ENCODE results near the gene TMEM168. TPM values are rescaled to one million over a fixed set of nuclear protein-coding genes. Genes with fewer than 3 reads are reported as not detected.

The TMEM168 gene
- total and polyA plus RNA-seq, 2 experiments from 2014 or later, result 5.2 to 14.8 TPM

- TF ChIP-seq EZH2 (IDR thresholded peaks at IDR 0.05; ENCODE audit: low read depth, unreplicated experiment), result no peak
- TF ChIP-seq ZNF331 (CRISPR knock-in tag; IDR thresholded peaks at IDR 0.05; ENCODE audit: low read depth), result no peak
- TF ChIP-seq STAT1 (IDR thresholded peaks at IDR 0.05; ENCODE audit: unreplicated experiment), result no peak
- TF ChIP-seq, protein P1, sequence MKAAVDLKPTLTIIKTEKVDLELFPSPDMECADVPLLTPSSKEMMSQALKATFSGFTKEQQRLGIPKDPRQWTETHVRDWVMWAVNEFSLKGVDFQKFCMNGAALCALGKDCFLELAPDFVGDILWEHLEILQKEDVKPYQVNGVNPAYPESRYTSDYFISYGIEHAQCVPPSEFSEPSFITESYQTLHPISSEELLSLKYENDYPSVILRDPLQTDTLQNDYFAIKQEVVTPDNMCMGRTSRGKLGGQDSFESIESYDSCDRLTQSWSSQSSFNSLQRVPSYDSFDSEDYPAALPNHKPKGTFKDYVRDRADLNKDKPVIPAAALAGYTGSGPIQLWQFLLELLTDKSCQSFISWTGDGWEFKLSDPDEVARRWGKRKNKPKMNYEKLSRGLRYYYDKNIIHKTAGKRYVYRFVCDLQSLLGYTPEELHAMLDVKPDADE (IDR thresholded peaks at IDR 0.05), result no peak
- no peak for TF ChIP-seq ZNF114 (CRISPR knock-in tag; IDR thresholded peaks at IDR 0.05)
- no peak for TF ChIP-seq CREB1 (CRISPR knock-in tag; IDR thresholded peaks at IDR 0.05; ENCODE audit: low read depth)
These were observed 758 bp downstream of the TMEM168 start (continued) for GRCh38 chr7:112789453-112789816.

- no peak for ATAC-seq
- TF ChIP-seq EZH2phosphoT487 (IDR thresholded peaks at IDR 0.05; ENCODE audit: unreplicated experiment), result no peak
- TF ChIP-seq, protein P1 (IDR thresholded peaks at IDR 0.05), result no peak
- no peak for TF ChIP-seq ZNF114 (CRISPR knock-in tag; IDR thresholded peaks at IDR 0.05)
- TF ChIP-seq CTCF (conservative IDR thresholded peaks at IDR 0.05; ENCODE audit: low read depth in 2 of 2), result no peak
- no peak for TF ChIP-seq STAT1 (IDR thresholded peaks at IDR 0.05; ENCODE audit: unreplicated experiment)
- no peak for TF ChIP-seq JUNB (IDR thresholded peaks at IDR 0.05; ENCODE audit: unreplicated experiment)
- no peak for TF ChIP-seq POLR2AphosphoS5 (IDR thresholded peaks at IDR 0.05; ENCODE audit: low read depth)
- TF ChIP-seq NANOG (IDR thresholded peaks at IDR 0.05; ENCODE audit: borderline replicate concordance), result no peak
- TF ChIP-seq CREB1 (CRISPR knock-in tag; IDR thresholded peaks at IDR 0.05; ENCODE audit: low read depth), result no peak
- TF ChIP-seq ZNF331 (CRISPR knock-in tag; IDR thresholded peaks at IDR 0.05; ENCODE audit: low read depth), result no peak
- TF ChIP-seq, protein P2, sequence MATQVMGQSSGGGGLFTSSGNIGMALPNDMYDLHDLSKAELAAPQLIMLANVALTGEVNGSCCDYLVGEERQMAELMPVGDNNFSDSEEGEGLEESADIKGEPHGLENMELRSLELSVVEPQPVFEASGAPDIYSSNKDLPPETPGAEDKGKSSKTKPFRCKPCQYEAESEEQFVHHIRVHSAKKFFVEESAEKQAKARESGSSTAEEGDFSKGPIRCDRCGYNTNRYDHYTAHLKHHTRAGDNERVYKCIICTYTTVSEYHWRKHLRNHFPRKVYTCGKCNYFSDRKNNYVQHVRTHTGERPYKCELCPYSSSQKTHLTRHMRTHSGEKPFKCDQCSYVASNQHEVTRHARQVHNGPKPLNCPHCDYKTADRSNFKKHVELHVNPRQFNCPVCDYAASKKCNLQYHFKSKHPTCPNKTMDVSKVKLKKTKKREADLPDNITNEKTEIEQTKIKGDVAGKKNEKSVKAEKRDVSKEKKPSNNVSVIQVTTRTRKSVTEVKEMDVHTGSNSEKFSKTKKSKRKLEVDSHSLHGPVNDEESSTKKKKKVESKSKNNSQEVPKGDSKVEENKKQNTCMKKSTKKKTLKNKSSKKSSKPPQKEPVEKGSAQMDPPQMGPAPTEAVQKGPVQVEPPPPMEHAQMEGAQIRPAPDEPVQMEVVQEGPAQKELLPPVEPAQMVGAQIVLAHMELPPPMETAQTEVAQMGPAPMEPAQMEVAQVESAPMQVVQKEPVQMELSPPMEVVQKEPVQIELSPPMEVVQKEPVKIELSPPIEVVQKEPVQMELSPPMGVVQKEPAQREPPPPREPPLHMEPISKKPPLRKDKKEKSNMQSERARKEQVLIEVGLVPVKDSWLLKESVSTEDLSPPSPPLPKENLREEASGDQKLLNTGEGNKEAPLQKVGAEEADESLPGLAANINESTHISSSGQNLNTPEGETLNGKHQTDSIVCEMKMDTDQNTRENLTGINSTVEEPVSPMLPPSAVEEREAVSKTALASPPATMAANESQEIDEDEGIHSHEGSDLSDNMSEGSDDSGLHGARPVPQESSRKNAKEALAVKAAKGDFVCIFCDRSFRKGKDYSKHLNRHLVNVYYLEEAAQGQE (IDR thresholded peaks at IDR 0.05; ENCODE audit: unreplicated experiment), result no peak
- TF ChIP-seq EZH2 (IDR thresholded peaks at IDR 0.05; ENCODE audit: low read depth, unreplicated experiment), result no peak
These were observed 1.3 kb downstream of the TMEM168 start for GRCh38 chr7:112788778-112789343.

More at GRCh38 chr7:112788778-112789343, 1.3 kb downstream of the TMEM168 start:
- H3K36me3 ChIP-seq (ENCODE audit: insufficient read depth), result no peaks in the 10 kb centered on the region
- H3K27ac Mint-ChIP-seq, result no peak overlapping the region
- DNase-seq (ENCODE audit: low spot score), result no peak
- peak overlapping the region; percentile 90 for H3K4me2 ChIP-seq
- H3K4me1 ChIP-seq (ENCODE audit: insufficient read depth), result peaks cover 15% of the 10 kb centered on the region
- peaks cover 27% of the 10 kb centered on the region for H3K79me2 ChIP-seq (replicated peaks; ENCODE audit: insufficient read depth)
- H3K36me3 Mint-ChIP-seq (ENCODE audit: low read depth), result peaks cover 3% of the 10 kb centered on the region; the same call in 2 of the 3 replicates
- 0 out of 2 replicates have a peak, but pooled peaks cover 3% of the 10 kb centered on the region for H3K9me2 ChIP-seq (ENCODE audit: insufficient read depth)
- H3F3A ChIP-seq (replicated peaks; ENCODE audit: low read depth), result peaks cover 4% of the 10 kb centered on the region; the same call in 1 of the 2 replicates
- peaks cover 4% of the 10 kb centered on the region; the same call in 1 of the 2 replicates for H4K20me1 ChIP-seq (replicated peaks; ENCODE audit: insufficient read depth)
- peak overlapping the region; percentile 99 for H2AFZ ChIP-seq
- H3K27me3 ChIP-seq (ENCODE audit: insufficient read depth), result no peaks in the 10 kb centered on the region
- peak overlapping the region; percentile 77 for H3K4me3 ChIP-seq
- no peak overlapping the region for H3K27ac ChIP-seq (ENCODE audit: low read depth)
- H3K4me1 Mint-ChIP-seq, result peaks cover 20% of the 10 kb centered on the region
- no peaks in the 10 kb centered on the region for H3K9me3 Mint-ChIP-seq
- H3K27me3 Mint-ChIP-seq (ENCODE audit: insufficient read depth, low read depth, poor library complexity), result peaks cover 1% of the 10 kb centered on the region
- H3K4me3 Mint-ChIP-seq, result peak overlapping the region; percentile 94
